Endothelial cell of umbilical vein (primary cell): Measurements from ENCODE around the gene SP3.

Source experiments
- EZH2 ChIP-seq: IDR thresholded peaks from 2 replicates; pipeline ENCODE4 v1.6.1; 2012; ENCODE audit warnings: borderline replicate concordance, low read depth, mild to moderate bottlenecking, moderate library complexity, low read length, inconsistent platforms; ENCODE audit not compliant: severe bottlenecking
- FOS ChIP-seq: IDR thresholded peaks from 2 replicates; pipeline ENCODE4 v1.6.1; 2011; ENCODE audit warnings: mild to moderate bottlenecking, low read length, moderate library complexity, borderline replicate concordance; ENCODE audit not compliant: insufficient read depth
- POLR2A ChIP-seq: IDR thresholded peaks from 2 replicates; pipeline ENCODE4 v1.6.1; 2012; ENCODE audit warnings: low read depth, mild to moderate bottlenecking, control low read depth, low read length
- POLR2AphosphoS5 ChIP-seq: IDR thresholded peaks from 2 replicates; pipeline ENCODE4 v1.6.1; 2012; ENCODE audit warnings: low read depth, mild to moderate bottlenecking, control low read depth, low read length, moderate library complexity; ENCODE audit not compliant: insufficient read depth
- TF ChIP-seq, protein P1 (sequence below), 2 donors: IDR thresholded peaks; 1 replicate in 1 of 2; 2 replicates in 1 of 2; pipeline ENCODE4 v1.5.1; 2011; ENCODE audit warnings: low read length in 2 of 2, mild to moderate bottlenecking in 2 of 2, moderate library complexity in 2 of 2, control low read depth in 1 of 2, inconsistent platforms in 1 of 2, low read depth in 1 of 2; ENCODE audit not compliant: insufficient read depth in 1 of 2; ENCODE audit errors: extremely low read depth in 1 of 2

GRCh38 chr2:173983391-173983871 is 18.3 kb upstream of the SP3 start:
- TF ChIP-seq, protein P1, sequence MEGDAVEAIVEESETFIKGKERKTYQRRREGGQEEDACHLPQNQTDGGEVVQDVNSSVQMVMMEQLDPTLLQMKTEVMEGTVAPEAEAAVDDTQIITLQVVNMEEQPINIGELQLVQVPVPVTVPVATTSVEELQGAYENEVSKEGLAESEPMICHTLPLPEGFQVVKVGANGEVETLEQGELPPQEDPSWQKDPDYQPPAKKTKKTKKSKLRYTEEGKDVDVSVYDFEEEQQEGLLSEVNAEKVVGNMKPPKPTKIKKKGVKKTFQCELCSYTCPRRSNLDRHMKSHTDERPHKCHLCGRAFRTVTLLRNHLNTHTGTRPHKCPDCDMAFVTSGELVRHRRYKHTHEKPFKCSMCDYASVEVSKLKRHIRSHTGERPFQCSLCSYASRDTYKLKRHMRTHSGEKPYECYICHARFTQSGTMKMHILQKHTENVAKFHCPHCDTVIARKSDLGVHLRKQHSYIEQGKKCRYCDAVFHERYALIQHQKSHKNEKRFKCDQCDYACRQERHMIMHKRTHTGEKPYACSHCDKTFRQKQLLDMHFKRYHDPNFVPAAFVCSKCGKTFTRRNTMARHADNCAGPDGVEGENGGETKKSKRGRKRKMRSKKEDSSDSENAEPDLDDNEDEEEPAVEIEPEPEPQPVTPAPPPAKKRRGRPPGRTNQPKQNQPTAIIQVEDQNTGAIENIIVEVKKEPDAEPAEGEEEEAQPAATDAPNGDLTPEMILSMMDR (IDR thresholded peaks at IDR 0.05; ENCODE audit: extremely low read depth in 1 of 2, insufficient read depth in 1 of 2, low read depth in 1 of 2, low read length in 2 of 2): no peak
- no peak for TF ChIP-seq EZH2
- TF ChIP-seq FOS: no peak
- TF ChIP-seq POLR2A: no peak
- no peak for TF ChIP-seq POLR2AphosphoS5
